Caco-2 (cell line): Measurements from ENCODE around the gene SDS. TPM values are rescaled to one million over a fixed set of nuclear protein-coding genes. Genes with fewer than 3 reads are reported as not detected.

Experiments
- BruUV-seq: library from RNA; stranded (reverse); fragments of 400-500 nt; replicated peaks from 2 replicates; lab custom pipeline; 2021; lab: Mats Ljungman, UMichigan
- CTCF ChIA-PET: fragments of 300-600 bp; sonication (Branson Sonifier 250); formaldehyde crosslinking; loops from one replicate; lab custom pipeline; 2022; ENCODE audit warnings: antibody characterized with exemption; lab: Charles Lee
- POLR2A ChIA-PET: fragments of 300-600 bp; sonication (Branson Sonifier 250); formaldehyde crosslinking; loops from one replicate; lab custom pipeline; 2022; ENCODE audit warnings: antibody characterized with exemption; lab: Charles Lee
- DNase-seq, 2 experiments: peaks; one replicate each; pipeline versions ENCODE4 v3.0.0 to v3.0.0-alpha.2; 2020 to 2022
- H3K27me3 ChIP-seq: replicated peaks from 2 replicates; pipeline ENCODE4 v1.6.0; 2011; ENCODE audit warnings: low read length; ENCODE audit not compliant: control insufficient read depth, insufficient read depth
- H3K36me3 ChIP-seq: 2 replicates; pipeline ENCODE4 v1.5.1; 2011; ENCODE audit warnings: low read length; ENCODE audit not compliant: control insufficient read depth, insufficient read depth
- H3K4me1 ChIP-seq: fragments of 250-450 bp; sonication (Bioruptor Pico); 2 replicates; pipeline ENCODE4 v1.5.1; 2020; ENCODE audit warnings: mild to moderate bottlenecking
- H3K4me3 ChIP-seq: 2 replicates; pipeline ENCODE4 v1.5.1; 2011; ENCODE audit warnings: low read depth, mild to moderate bottlenecking, control low read depth, low read length
- H3K9me3 ChIP-seq: fragments of 250-450 bp; sonication (Bioruptor Pico); 2 replicates; pipeline ENCODE4 v1.5.1; 2020; ENCODE audit warnings: mild to moderate bottlenecking, moderate library complexity
- H3K27ac Mint-ChIP-seq: one replicate; pipeline ENCODE4 v1.8.0; 2022; ENCODE audit warnings: mixed read lengths; ENCODE audit not compliant: unreplicated experiment
- H3K27me3 Mint-ChIP-seq: one replicate; pipeline ENCODE4 v1.8.0; 2022; ENCODE audit warnings: mixed read lengths; ENCODE audit not compliant: insufficient read depth, unreplicated experiment
- H3K36me3 Mint-ChIP-seq: one replicate; pipeline ENCODE4 v1.8.0; 2022; ENCODE audit warnings: mild to moderate bottlenecking, mixed read lengths; ENCODE audit not compliant: insufficient read depth, unreplicated experiment
- H3K4me1 Mint-ChIP-seq: one replicate; pipeline ENCODE4 v1.8.0; 2022; ENCODE audit warnings: low read depth, mixed read lengths; ENCODE audit not compliant: unreplicated experiment
- H3K4me3 Mint-ChIP-seq: one replicate; pipeline ENCODE4 v1.8.0; 2022; ENCODE audit warnings: mild to moderate bottlenecking, moderate library complexity, mixed read lengths; ENCODE audit not compliant: unreplicated experiment
- H3K9me3 Mint-ChIP-seq: one replicate; pipeline ENCODE4 v1.8.0; 2022; ENCODE audit warnings: mixed read lengths; ENCODE audit not compliant: unreplicated experiment
- CTCF ChIP-seq, 2 experiments: fragments of 200-600 bp in 1 of 2; IDR thresholded peaks; 1 replicate in 1 of 2; 2 replicates in 1 of 2; pipeline versions ENCODE4 v1.5.1 to v1.8.0; 2011 to 2022; ENCODE audit warnings: antibody characterized with exemption in 1 of 2, control low read depth in 1 of 2, inconsistent platforms in 1 of 2, low read depth in 1 of 2, low read length in 1 of 2, mild to moderate bottlenecking in 1 of 2, moderate library complexity in 1 of 2; ENCODE audit not compliant: insufficient read depth in 1 of 2, severe bottlenecking in 1 of 2, unreplicated experiment in 1 of 2
- intact Hi-C: fragments of 100-400 bp; cut with micrococcal nuclease; formaldehyde crosslinking; loops from one replicate; pipeline ENCODE4 v1.10.0; 2022; ENCODE audit not compliant: unreplicated experiment
- total RNA-seq: library from RNA; stranded (reverse); gene quantifications from 2 replicates; pipeline ENCODE4 v1.2.3, GENCODE V29; 2022

The SDS gene
- total RNA-seq, 1 experiment from 2014 or later = not detected

GRCh38 chr12:113371808-113372207 lies 31.9 kb downstream of the SDS start:
- TF ChIP-seq CTCF (IDR thresholded peaks at IDR 0.05; ENCODE audit: insufficient read depth in 1 of 2, low read depth in 1 of 2, low read length in 1 of 2, severe bottlenecking in 1 of 2, unreplicated experiment in 1 of 2) = no peak
- Histone ChIP-seq H3K4me3 (no peak overlapping the region), H3K9me3 (no peaks in the 10 kb centered on the region), H3K36me3 (peaks cover 2% of the 10 kb centered on the region), H3K27me3 (no peaks in the 10 kb centered on the region), H3K4me1 (no peaks in the 10 kb centered on the region)
- no peak overlapping the region for H3K4me3 Mint-ChIP-seq
- no TSS peak for BruUV-seq
- no peak for DNase-seq
- H3K36me3 Mint-ChIP-seq = peaks cover 20% of the 10 kb centered on the region
- no peaks in the 10 kb centered on the region for H3K27me3 Mint-ChIP-seq
- intact Hi-C loops = no loop called here
- POLR2A ChIA-PET = no interaction called here
- no peaks in the 10 kb centered on the region for H3K9me3 Mint-ChIP-seq
- CTCF ChIA-PET = no interaction called here
- no peaks in the 10 kb centered on the region for H3K4me1 Mint-ChIP-seq
- no peak overlapping the region for H3K27ac Mint-ChIP-seq

GRCh38 chr12:113370923-113371682 lies 32.6 kb downstream of the SDS start:
- no peaks in the 10 kb centered on the region for H3K27me3 ChIP-seq
- H3K27ac Mint-ChIP-seq = no peak overlapping the region
- no peak for TF ChIP-seq CTCF (IDR thresholded peaks at IDR 0.05; ENCODE audit: insufficient read depth in 1 of 2, low read depth in 1 of 2, low read length in 1 of 2, severe bottlenecking in 1 of 2, unreplicated experiment in 1 of 2)
- no peaks in the 10 kb centered on the region for H3K27me3 Mint-ChIP-seq
- peaks cover 2% of the 10 kb centered on the region for H3K36me3 ChIP-seq
- H3K9me3 Mint-ChIP-seq = no peaks in the 10 kb centered on the region
- BruUV-seq = no TSS peak
- no peaks in the 10 kb centered on the region for H3K4me1 Mint-ChIP-seq
- no peaks in the 10 kb centered on the region for H3K9me3 ChIP-seq
- H3K4me1 ChIP-seq = no peaks in the 10 kb centered on the region
- no peak overlapping the region for H3K4me3 ChIP-seq
- POLR2A ChIA-PET = no interaction called here
- DNase-seq = no peak
- H3K36me3 Mint-ChIP-seq = peaks cover 19% of the 10 kb centered on the region
- H3K4me3 Mint-ChIP-seq = no peak overlapping the region
- CTCF ChIA-PET = no interaction called here
- intact Hi-C loops = no loop called here

- Histone ChIP-seq H3K4me3 (no peak overlapping the region), H3K9me3 (no peaks in the 10 kb centered on the region), H3K27me3 (no peaks in the 10 kb centered on the region), H3K36me3 (no peaks in the 10 kb centered on the region; the same call in 1 of the 2 replicates), H3K4me1 (no peaks in the 10 kb centered on the region)
- DNase-seq = no peak
- Mint-ChIP-seq H3K36me3 (peaks cover 7% of the 10 kb centered on the region), H3K9me3 (no peaks in the 10 kb centered on the region), H3K4me3 (no peak overlapping the region), H3K27ac (no peak overlapping the region), H3K4me1 (no peaks in the 10 kb centered on the region), H3K27me3 (no peaks in the 10 kb centered on the region)
- POLR2A ChIA-PET = no interaction called here
- no peak for TF ChIP-seq CTCF (IDR thresholded peaks at IDR 0.05; ENCODE audit: insufficient read depth in 1 of 2, low read depth in 1 of 2, low read length in 1 of 2, severe bottlenecking in 1 of 2, unreplicated experiment in 1 of 2)
- intact Hi-C loops = no loop called here
- CTCF ChIA-PET = no interaction called here
- BruUV-seq = no TSS peak
These were observed 34.2 kb downstream of the SDS start for GRCh38 chr12:113369391-113369985.
